Measurements from ENCODE around the gene FAM13A.
"Not testable (repeated sequence)": the region's sequence is repeated elsewhere in the genome, so short reads cannot be mapped to it uniquely, and the experiment has no call there.

Gene FAM13A

GRCh38 chr4:89069481-89069880 lies 12.5 kb upstream of the FAM13A start:
- no peak overlapping the region for H3K27ac ChIP-seq (ENCODE audit: low read depth, low read length)
- no peaks in the 10 kb centered on the region; the same call in 1 of the 2 replicates for H3K9me3 ChIP-seq (ENCODE audit: control insufficient read depth, insufficient read depth, low read length)
- H3K4me3 ChIP-seq (ENCODE audit: low read length), result no peak overlapping the region
- no peaks in the 10 kb centered on the region for H4K20me1 ChIP-seq (ENCODE audit: control insufficient read depth, insufficient read depth, low read depth, low read length)
- H3K9me2 ChIP-seq (replicated peaks; ENCODE audit: control insufficient read depth, low read length), result no peaks in the 10 kb centered on the region
- no peaks in the 10 kb centered on the region for H3K4me1 ChIP-seq (ENCODE audit: control insufficient read depth, low read length)
- no peaks in the 10 kb centered on the region for H3F3A ChIP-seq (ENCODE audit: control insufficient read depth, insufficient read depth)
- no peak for TF ChIP-seq CTCF (IDR thresholded peaks at IDR 0.05; ENCODE audit: low read depth, low read length, poor library complexity, severe bottlenecking)
- no peak for TF ChIP-seq EZH2phosphoT487 (IDR thresholded peaks at IDR 0.05; ENCODE audit: borderline replicate concordance, low read length)
- H3K36me3 ChIP-seq (ENCODE audit: control insufficient read depth, low read length), result no peaks in the 10 kb centered on the region
- no peaks in the 10 kb centered on the region for H3K79me2 ChIP-seq (ENCODE audit: control insufficient read depth, low read length)
- no peak overlapping the region for H3K4me2 ChIP-seq (ENCODE audit: low read length)
- H3K27me3 ChIP-seq (ENCODE audit: control insufficient read depth, low read length), result peaks cover 9% of the 10 kb centered on the region

DNA sequence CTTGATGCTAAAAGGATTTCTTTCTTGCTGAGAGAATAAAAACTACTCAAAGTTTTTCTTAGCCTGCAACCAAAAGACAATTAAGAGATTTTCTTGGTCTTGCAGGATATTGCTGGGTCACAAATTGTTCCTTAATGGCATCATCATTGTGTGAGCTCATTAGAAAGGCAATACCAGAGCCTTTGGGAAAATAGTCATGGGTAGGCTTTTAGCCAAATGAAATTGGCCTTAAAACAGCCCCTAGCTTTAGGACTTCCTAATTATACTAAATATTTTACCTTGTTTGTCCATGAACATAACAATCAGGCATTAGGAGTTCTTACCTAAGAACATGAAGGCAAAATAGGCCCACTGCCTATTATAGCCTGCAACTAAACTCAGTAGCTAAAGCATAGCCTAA lies 10.4 kb upstream of the FAM13A start:
- Histone ChIP-seq H4K20me1 (ENCODE audit: control insufficient read depth, insufficient read depth, low read depth, low read length) (no peaks in the 10 kb centered on the region), H3K4me3 (ENCODE audit: low read length) (no peak overlapping the region)
- TF ChIP-seq EZH2phosphoT487 (IDR thresholded peaks at IDR 0.05; ENCODE audit: borderline replicate concordance, low read length) (no peak), CTCF (IDR thresholded peaks at IDR 0.05; ENCODE audit: low read depth, low read length, poor library complexity, severe bottlenecking) (no peak)

GRCh38 chr4:89064848-89065247 lies 7.9 kb upstream of the FAM13A start:
- Histone ChIP-seq H3K4me3 (ENCODE audit: low read length) (no peak overlapping the region), H3F3A (ENCODE audit: control insufficient read depth, insufficient read depth) (no peaks in the 10 kb centered on the region), H4K20me1 (ENCODE audit: control insufficient read depth, insufficient read depth, low read depth, low read length) (no peaks in the 10 kb centered on the region), H3K36me3 (ENCODE audit: control insufficient read depth, low read length) (no peaks in the 10 kb centered on the region), H3K79me2 (ENCODE audit: control insufficient read depth, low read length) (no peaks in the 10 kb centered on the region), H3K9me3 (ENCODE audit: control insufficient read depth, insufficient read depth, low read length) (no peaks in the 10 kb centered on the region), H3K27ac (ENCODE audit: low read depth, low read length) (no peak overlapping the region), H3K4me1 (ENCODE audit: control insufficient read depth, low read length) (no peaks in the 10 kb centered on the region), H3K4me2 (ENCODE audit: low read length) (no peak overlapping the region), H3K27me3 (ENCODE audit: control insufficient read depth, low read length) (peaks cover under 1% of the 10 kb centered on the region; the same call in 1 of the 2 replicates), H3K9me2 (replicated peaks; ENCODE audit: control insufficient read depth, low read length) (no peaks in the 10 kb centered on the region)
- TF ChIP-seq EZH2phosphoT487 (IDR thresholded peaks at IDR 0.05; ENCODE audit: borderline replicate concordance, low read length), result no peak
- no peak for TF ChIP-seq CTCF (IDR thresholded peaks at IDR 0.05; ENCODE audit: low read depth, low read length, poor library complexity, severe bottlenecking)

More for the DNA sequence above, 10.4 kb upstream of the FAM13A start:
- Histone ChIP-seq H3K9me2 (replicated peaks; ENCODE audit: control insufficient read depth, low read length) (no peaks in the 10 kb centered on the region), H3K4me2 (ENCODE audit: low read length) (no peak overlapping the region), H3F3A (ENCODE audit: control insufficient read depth, insufficient read depth) (no peaks in the 10 kb centered on the region), H3K36me3 (ENCODE audit: control insufficient read depth, low read length) (no peaks in the 10 kb centered on the region), H3K4me1 (ENCODE audit: control insufficient read depth, low read length) (no peaks in the 10 kb centered on the region), H3K27me3 (ENCODE audit: control insufficient read depth, low read length) (peaks cover 9% of the 10 kb centered on the region), H3K79me2 (ENCODE audit: control insufficient read depth, low read length) (no peaks in the 10 kb centered on the region), H3K9me3 (ENCODE audit: control insufficient read depth, insufficient read depth, low read length) (no peaks in the 10 kb centered on the region), H3K27ac (ENCODE audit: low read depth, low read length) (no peak overlapping the region)

- not testable (repeated sequence) for H4K20me1 ChIP-seq (ENCODE audit: control insufficient read depth, insufficient read depth, low read depth, low read length)
Measured at GRCh38 chr4:89057844-89058243, 859 bp upstream of the FAM13A start.

More at GRCh38 chr4:89057844-89058243, 859 bp upstream of the FAM13A start:
- not testable (repeated sequence) for H3K79me2 ChIP-seq (ENCODE audit: control insufficient read depth, low read length); H3K4me3 ChIP-seq (ENCODE audit: low read length); H3K4me1 ChIP-seq (ENCODE audit: control insufficient read depth, low read length); H3K4me2 ChIP-seq (ENCODE audit: low read length); H3K9me3 ChIP-seq (ENCODE audit: control insufficient read depth, insufficient read depth, low read length); H3K27ac ChIP-seq (ENCODE audit: low read depth, low read length); H3K9me2 ChIP-seq (replicated peaks; ENCODE audit: control insufficient read depth, low read length); H3K27me3 ChIP-seq (ENCODE audit: control insufficient read depth, low read length); H3K36me3 ChIP-seq (ENCODE audit: control insufficient read depth, low read length); H3F3A ChIP-seq (ENCODE audit: control insufficient read depth, insufficient read depth)

Measured in DOHH2 (cell line).